NCI-H526 (cell line): Measurements from ENCODE around the gene ANKLE1.

Source experiments
- DNase-seq, 2 experiments: peaks; one replicate each; lab custom pipeline; 2025; lab: John Stamatoyannopoulos, UW

Gene ANKLE1

DNA sequence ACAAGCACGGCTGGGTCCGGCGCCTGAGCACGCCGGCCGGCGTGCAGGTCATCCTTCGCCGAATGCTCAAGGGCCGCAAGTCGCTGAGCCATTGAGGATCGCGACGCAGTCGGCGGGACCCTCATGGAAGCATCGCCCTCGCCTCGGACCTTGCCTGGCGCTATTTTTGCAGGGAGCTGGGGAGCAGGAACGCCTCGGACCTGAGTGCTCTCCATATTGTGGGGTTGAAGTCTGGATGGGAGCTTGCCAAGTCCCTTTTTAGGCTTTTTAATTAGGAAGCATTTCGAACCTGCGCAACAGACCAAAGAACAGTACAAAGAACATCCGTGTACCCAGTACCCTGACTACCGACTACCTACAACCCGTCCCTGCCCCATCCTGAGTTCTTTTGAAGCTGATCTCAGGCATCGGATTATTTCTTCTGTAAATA, 24.6 kb downstream of the ANKLE1 start:
- no peak for DNase-seq

DNA sequence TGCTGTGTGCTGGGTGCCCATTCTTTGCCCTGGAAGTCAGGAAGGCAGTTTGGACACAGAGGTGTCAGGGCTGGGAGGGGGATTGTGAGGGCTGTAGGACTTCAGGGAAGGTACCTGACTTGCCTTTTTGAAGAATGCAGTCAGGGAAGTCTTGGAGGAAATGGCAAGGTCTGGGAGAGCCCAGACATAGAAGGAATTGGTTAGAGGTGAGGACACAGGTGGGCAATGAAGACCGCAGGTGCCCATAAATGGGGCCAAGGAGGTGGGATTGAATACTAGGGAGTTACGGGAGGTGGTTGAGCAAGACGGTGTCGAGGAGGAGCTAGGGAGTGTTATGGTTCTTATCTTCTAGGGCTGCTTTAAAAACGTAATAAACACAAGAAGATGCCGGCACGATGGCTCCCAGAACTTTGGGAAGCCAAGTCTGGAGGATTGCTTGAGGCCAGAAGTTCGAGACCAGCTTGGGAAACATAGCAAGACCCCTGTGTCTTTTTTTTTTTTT, 26.2 kb downstream of the ANKLE1 start:
- DNase-seq = no peak

DNA sequence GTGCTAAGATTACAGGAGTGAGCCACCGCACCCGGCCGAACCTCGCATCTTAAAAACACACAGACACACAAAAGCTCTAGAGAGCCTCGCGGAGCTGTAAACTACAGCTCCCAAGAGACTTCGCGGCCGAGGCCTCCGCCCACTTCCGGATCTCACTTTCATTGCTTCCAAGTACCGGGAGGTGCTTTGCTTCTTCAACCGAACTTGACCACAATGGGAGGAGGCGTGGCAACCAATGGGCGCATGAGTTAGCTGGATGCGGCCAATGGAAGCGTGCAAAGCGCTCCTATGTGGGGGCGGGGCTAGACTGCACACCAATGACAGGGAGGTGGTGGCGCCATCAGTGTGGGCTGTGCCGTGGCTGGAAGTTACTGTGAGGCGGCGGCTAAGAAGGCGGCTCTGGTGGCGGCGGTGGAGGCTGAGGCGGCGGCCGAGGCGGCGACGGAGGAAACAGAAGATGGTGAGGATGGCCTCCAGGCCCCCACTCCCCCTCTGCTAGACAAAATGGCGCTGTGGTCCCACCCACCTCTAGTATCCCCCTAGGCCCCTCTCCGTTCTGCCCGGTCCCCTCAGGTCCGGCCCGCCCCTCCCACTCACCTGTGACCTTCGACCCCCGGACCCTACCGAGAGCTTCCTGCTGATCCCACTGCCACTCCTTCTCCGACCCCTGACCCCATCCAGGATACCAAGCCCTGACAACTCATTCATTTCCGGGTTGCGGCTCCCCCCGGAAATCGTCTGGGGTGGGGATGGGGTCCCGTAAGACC, 27.7 kb downstream of the ANKLE1 start, which contains the start of gene DDA1:
Gene DDA1, plus strand, starts transcription at position 366 of the 767 bp plus-strand sequence. Its CDS starts 92 bp downstream, at position 458.
- peak; percentile 97 to 99 for DNase-seq

DNA sequence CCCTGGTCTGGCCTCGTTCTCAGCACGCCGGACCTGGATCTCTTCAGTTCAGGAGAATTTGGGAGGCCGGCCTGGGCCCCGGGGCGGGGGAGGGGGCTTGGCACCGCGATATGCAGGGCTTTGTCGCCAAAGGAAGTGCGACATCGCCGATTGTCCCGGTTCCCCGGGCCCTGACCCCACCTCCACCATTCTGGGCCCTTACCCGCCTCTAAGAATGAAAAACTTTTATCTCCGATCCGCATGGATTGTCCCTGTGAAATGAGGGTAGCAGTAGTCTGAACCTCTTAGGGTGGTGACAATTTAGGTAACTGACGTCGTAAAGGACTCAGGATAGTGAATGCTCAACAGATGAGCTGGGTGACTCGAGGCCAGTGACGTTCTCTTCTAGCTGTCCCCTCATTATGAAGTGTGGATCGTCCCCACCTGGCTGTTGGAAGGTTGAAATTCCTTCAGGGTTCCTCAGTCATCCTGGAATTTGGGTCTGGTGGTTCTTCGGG, 28.3 kb downstream of the ANKLE1 start:
- DNase-seq = no peak

DNA sequence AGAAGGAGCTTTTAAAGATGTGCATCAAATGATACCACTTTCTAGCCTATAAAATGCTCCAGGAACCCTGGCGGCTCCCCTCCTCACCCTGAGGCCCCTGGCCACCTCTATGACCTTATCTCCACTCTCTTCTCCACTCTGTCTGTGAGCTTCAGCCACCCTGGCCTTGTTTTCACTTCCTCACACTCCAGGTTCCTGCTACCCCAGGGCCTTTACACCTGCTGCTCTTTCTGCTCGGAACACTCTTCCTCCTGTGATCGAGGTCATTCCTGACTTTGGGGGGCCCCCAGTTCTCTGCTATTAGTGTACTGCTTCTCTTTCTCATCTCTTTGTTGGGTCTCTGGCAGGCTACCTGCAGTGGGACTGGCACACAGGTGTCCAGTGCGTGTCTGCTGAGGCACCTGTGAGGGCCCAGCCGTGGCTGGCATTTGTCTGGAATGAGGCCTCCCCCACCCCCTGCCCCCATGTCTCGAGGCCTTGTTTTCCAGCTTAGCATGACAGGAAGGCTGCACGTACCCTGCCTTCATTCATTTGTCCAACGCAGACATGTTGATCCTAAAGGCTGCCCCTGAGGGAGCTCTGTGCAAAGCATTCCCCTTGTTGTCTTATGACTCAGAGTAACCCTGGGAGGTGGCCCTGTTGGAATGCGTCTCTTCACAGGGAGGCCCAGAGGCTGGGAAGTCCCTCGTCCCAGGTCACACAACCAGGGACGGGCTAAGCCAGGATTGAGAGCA, 29.9 kb downstream of the ANKLE1 start:
- no peak for DNase-seq

DNA sequence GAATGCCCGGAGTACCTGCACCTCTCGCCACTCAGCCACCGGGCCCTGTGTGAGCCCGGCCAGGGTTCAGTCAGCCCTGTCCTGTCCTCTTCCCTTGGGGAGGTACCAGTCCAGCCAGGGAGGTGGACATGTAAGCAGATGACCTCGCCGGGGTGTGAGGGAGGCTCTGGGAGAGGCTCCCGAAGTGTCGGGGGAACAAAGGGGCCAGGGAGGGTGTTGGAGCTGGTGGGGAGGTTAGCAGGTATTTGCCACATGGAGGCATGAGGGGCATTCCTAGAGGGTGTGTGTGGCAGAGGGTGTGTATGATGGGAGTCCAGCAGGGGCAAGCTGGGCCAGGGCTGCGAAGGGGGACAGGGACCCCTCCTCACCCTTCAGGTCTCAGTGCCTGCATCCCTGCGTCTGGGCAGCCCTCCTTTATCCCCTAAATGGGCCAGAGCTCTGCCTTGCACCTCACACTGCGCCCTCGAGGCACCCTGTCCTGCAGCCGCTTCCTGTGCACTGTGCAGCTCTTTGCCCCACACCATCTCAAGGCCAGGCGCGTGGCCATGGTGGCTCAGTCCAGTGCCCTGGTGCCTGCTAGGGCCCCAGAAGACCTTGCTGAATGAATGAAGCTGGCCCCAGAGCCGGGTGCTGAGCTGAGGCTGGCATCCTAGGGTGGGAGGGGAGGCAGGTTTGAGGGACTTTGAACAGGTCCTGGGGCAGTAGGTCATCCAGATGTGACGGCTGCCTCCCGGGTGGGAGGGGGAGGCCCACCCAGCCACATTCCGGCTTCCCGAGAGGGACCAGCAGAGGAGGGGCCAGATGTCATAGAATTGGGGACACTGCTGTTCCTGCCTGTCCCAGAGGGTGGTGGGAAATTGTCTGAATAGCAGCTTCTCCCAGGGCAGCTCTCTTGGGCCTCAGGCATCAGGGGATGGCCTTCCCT, 30.8 kb downstream of the ANKLE1 start:
- DNase-seq = no peak

DNA sequence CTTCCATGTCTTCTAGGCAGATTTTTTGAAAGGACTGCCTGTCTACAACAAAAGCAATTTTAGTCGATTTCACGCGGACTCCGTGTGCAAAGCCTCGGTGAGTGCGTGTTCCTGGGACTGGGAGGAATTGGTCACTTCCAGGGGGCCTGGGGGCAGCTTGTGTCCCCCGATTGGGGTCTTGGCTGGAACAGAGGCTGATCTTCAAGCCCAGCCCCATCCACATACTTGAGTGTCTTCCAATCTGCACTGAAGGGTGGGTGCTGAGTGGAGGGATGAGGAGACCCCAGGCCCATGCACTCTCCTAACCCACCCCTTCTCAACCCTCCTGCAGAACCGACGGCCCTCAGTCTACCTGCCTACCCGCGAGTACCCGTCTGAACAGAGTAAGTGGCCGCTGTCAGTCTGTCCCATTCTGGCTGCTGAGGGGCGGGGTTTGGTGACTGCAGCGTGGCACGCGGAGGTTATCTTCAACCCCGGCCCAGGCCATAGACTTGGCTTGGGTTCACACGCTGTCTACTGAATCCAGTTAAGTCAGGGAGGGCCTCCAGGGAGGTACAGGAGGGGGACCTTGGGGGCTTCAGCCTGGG, 32.4 kb downstream of the ANKLE1 start:
- DNase-seq = no peak

DNA sequence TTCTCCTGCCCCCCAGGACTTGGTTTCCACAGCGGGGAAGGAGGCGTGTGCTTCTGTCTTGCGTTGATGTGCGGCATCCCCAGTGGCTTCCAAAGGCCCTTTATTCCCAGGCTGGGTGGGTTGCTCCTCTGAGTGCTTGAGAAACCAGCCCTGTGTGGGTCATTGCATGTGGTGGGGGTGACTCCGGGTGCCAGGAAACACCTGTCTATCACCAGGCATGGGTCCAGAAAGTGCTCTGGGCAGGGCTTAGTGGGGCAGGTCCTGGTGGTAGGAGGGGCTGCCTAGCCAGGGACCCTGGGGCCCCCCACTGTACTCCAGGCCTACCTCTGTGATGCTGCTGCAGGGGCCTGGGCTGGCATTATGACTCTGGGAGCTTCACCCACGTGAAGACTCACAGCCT, 37.3 kb downstream of the ANKLE1 start:
- no peak for DNase-seq

DNA sequence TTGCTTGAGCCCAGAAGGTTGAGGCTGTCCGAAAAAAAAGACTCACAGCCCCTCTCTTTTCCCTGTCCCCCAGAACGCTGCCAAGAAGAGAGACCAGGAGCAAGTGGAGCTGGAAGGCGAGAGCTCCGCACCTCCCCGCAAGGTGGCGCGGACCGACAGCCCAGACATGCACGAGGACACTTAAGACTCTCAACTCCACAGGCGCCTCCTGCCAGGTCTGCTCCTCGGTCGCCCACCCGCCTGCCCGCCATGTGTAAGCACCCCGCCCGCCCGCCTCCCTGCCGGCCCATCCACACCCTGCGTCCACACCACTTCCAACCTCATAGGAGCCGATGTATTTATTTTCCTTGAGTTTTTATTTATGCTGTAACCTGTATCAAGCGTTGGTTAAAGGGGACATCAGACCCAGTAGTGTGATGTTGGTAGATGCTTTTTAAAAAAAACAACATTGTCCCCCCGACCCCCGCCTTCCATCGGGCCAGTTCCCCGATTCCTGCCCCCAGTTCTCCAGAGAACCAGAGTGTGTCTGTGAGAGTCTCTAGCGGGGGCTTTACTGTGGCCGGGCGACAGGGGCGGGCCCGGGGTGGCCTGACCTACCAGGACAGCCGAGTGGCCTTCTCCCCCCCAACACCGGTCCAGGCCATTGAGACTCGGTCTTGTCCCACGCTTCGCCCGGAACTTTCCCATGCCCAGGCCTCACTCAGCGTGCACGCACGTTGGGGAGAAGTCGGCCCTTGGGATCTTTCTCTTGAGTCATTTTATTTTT, 38.0 kb downstream of the ANKLE1 start:
- DNase-seq = no peak

DNA sequence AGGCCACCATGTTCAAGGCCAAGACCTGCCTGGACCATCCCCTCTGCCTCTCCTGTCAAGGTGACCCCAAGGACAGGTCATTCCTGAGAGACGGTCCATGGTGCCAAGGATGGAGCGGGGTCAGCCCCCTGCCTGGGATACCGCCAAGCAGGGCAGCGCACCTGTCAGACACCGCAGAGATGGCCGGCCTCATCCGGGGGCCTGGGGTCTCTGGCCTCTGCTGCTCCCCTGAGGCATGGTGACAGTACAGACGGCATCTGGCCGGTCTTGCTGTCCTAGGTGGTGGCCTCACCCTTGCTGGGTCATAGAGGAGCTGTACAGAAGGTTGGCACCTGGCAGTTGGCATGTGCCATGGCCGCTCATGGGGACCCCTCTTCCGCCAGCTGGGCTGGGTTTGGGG, 38.7 kb downstream of the ANKLE1 start:
- DNase-seq = no peak

DNA sequence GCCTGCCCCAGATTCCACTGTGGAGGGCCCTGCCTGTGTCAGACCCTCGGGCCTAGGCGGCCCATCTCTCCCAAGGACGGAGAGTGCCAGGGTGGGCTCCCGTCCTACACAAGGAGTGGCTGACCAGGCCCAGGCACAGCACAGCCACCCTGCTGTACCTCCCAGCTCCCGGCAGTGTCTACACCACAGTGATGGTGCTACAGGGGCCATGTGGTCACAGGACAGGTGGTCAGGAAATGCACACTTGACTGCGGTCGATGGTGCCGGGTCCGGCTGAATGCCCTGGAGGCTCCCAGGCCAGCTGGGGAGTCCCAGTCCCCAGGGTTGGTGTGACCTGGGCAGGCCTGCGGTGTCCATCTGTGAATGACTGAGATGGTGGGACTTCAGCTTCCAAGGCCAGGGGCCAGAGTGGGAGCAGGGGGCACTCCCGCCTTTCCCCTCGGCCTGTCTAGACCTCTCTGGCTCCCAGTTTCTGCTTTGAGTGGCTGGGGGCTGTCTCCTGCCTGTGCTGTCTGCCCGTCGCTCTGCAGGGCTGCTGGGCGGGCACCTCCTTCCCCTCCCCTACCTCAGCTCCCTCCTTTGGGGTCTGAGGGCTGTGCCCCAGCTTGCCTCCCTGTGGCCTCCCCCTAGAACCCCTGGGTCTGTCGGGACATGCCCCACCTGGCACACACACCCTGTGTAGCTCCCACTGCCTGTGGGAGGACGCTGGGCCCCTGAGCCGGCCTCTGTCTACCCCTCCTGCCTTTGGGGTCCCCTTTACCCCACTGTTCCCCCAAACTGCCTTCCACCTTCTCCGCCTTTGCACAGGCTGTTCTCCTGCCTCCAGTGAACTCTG, 40.2 kb downstream of the ANKLE1 start:
- DNase-seq = no peak

DNA sequence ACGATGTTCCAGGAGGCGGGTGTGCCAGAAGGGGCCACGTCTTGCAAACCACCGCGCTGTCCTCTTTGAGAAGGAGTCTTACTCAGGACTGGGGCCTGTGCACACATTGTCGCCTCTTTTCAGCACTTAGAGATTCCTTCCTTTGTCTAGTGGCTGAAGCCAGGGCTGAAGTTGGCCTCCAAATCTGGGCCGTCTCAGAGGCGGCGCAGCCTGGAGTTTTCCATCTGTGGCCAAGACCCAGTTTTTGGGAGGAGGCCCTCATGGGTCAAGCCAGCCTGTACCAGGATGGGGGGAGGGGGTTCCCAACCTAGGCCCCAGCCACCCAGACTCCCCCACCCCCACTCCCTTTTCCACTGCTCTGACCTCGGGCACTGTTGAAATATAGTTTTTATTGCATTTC, 41.2 kb downstream of the ANKLE1 start:
- no peak for DNase-seq

DNA sequence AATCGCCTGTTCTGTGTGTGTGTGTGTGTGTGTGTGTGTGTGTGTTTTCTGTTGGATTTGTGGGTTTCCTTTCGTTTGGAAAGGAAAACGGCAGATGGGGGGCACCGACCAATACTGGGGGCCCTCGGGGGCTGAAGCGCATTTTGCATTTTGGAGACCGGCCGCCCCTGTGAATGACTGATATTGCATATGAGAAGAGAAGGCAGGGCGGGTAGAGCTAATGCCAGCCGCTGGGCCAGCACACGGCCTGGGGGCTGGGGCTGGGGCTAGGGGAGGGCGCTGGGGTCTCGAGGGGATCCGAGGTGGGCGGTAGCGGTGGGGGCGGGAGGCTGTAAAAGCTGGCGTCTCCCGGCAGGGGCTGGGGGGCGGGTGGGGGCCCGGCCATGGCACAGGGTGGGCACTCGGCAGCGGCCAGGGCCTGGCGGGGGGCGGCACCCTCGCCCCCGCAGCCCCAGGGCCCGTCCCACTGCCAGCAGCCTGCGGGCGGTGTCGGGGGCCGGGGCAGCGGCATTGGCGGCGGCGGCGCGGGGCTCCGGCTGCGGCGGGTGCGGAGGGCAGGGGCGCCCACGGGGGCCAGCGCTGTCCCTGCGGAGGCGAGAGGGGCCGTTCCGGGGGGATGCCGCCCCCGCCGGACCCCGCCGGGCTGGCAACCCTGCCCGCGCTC, 41.7 kb downstream of the ANKLE1 start:
- DNase-seq = no peak

DNA sequence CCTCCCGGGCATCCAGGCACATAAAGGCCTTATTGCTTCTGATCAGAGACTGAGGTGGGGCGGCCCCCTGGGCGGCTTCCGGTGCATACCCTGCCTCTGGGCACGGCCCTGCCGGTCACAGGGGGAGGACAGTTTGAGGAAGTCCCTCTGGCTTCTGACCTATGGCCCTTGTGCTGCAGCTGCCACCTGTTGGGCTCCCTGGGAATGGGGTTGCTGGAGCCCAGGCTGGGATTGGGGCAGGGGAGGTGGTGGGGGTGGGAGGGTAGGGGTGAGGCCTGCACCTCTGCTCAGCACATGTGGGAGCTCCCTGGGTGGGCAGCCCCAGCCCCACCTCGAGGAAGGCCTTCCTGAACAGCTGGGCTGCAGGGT, 42.2 kb downstream of the ANKLE1 start:
- DNase-seq = no peak

DNA sequence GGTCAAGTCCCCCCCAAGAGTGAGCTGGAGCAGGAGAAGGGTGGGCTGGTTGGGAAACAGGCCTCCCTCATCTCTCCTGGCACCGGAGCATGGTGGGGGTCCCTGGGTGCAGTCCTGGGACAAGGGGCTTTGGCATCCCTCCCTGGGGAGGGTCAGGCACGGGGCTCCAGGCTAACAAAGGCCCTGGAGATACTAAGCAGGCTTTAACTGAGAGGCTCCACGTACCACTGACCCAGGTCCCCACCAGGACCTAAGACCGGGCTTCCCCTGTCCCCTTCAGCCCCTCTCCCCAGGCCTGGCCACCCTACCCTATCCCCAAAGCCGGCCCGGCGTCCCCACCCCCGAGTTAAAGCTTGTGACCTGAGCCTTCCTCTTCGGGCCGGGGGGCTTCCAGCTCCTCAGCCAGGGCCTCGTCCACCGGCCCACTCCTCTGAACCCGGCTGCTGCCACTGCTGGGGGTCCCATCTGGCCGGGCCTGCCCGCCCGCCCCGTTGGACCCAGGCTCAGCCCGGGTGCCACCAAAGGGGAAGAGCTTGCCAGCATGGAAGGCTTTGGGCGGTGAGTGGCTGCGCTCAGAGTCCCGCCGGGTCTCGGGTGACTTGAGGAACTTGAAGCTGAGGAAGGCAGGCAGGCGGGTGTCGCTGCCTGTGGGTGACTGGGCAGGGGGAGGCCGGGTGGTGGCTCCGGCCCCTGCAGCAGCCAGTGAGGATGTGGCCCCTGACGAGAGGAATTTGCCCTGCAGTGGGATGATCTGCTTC, 42.8 kb downstream of the ANKLE1 start:
- no peak for DNase-seq

DNA sequence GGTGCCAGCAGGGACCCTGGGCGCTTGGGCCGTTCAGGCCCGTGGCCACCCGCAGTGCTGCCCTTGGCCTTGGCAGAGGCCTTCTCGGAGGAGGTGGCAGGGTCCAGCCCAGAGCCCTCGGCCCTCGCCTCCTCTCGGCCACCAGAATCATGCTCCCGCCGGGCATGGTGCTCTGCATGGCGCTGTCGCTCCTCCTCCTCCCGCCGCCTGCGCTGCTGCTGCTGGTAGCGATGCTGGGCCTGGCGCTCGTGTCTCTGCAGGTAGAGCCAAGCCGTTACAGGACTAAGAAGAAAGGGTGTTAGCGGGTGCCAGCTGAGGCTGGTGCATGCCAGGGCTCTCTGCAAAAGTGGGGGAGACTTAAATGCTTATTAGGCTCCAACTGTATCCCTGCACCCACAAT, 43.4 kb downstream of the ANKLE1 start:
- DNase-seq = no peak

DNA sequence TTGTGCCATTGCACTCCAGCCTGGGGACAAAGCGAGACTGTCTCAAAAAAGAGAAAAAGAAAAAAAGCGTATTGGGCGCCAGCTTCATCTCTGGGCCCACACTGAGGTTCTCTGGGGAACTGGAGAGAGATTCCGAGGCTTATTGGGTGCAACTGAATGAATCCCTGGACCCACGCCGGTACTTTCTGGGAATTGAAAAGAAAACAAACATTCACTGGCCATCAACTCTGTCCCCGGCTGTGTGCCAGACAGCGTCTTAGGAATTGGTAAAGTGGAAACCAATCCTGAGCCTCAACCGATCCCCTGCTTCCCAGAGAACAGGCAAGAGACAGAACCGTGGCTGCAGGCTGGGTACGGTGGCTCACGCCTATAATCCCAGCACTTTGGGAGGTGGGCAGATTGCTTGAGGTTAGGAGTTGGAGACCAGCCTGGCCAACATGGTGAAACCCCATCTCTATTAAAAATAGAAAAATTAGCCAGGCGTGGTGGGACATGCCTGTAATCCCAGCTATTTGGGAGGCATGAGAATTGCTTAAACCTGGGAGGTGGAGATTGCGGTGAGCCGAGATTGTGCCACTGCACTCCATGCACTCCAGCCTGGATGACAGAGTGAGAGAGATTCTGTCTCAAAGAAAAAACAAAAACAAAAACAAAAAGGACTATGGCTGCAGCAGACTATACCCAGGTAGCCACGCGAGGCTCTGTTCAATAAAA, 44.3 kb downstream of the ANKLE1 start:
- no peak for DNase-seq

DNA sequence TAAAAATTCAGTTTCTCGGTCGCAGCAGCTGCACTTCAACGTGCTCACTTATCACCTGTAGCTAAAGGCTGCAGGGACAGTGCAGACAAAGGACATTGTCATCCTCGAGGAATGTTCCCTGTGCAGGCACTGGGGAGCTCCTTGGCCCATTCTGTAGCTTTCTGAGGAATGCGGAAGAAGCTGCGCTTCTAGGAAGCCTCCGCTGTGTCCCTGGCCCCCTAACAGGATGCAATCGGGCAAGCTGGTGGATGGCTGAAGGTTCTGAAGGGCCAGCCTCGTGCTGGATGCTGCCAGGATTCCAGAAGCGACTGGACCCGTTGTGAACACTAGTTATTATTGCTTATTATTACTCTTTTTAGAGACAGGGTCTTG, 44.9 kb downstream of the ANKLE1 start:
- no peak for DNase-seq
